ENCODE results near the gene P4HA2. TPM values are rescaled to one million over a fixed set of nuclear protein-coding genes. Genes with fewer than 3 reads are reported as not detected.
"Not testable (repeated sequence)": the region's sequence is repeated elsewhere in the genome, so short reads cannot be mapped to it uniquely, and the experiment has no call there.

Gene P4HA2
- polyA plus RNA-seq, 1 donor = 34.8 TPM

GRCh38 chr5:132177691-132178149, 49.9 kb downstream of the P4HA2 start:
- H3K27ac ChIP-seq (ENCODE audit: low read length) = no peak overlapping the region
- H3K9me3 ChIP-seq (ENCODE audit: control insufficient read depth, low read depth, low read length) = peaks cover 3% of the 10 kb centered on the region
- no peaks in the 10 kb centered on the region for H3K4me1 ChIP-seq (ENCODE audit: control insufficient read depth, insufficient read depth, low read length)
- no peaks in the 10 kb centered on the region for H3K36me3 ChIP-seq (ENCODE audit: control insufficient read depth, insufficient read depth, low read length)
- WGBS (ENCODE audit: insufficient coverage, low lambda C conversion rate) = no CpG with 5 or more reads among the region's 6 CpGs
- no peak for DNase-seq
- no peak overlapping the region for H3K4me3 ChIP-seq (ENCODE audit: low read length)
- no peaks in the 10 kb centered on the region for H3K27me3 ChIP-seq (ENCODE audit: control insufficient read depth, insufficient read depth, low read length)

GRCh38 chr5:132176987-132177386, 50.7 kb downstream of the P4HA2 start:
- Histone ChIP-seq H3K27ac (ENCODE audit: low read length) (no peak overlapping the region), H3K9me3 (ENCODE audit: control insufficient read depth, low read depth, low read length) (peaks cover 3% of the 10 kb centered on the region)
- 88% methylated on average over 2 of the region's 3 CpGs for WGBS (ENCODE audit: insufficient coverage, low lambda C conversion rate)

GRCh38 chr5:132176521-132176945, 51.1 kb downstream of the P4HA2 start:
- no peaks in the 10 kb centered on the region for H3K36me3 ChIP-seq (ENCODE audit: control insufficient read depth, insufficient read depth, low read length)
- H3K4me3 ChIP-seq (ENCODE audit: low read length) = no peak overlapping the region
- H3K27ac ChIP-seq (ENCODE audit: low read length) = no peak overlapping the region
- DNase-seq = no peak
- peaks cover 3% of the 10 kb centered on the region for H3K9me3 ChIP-seq (ENCODE audit: control insufficient read depth, low read depth, low read length)
- WGBS (ENCODE audit: insufficient coverage, low lambda C conversion rate) = no CpG with 5 or more reads among the region's 6 CpGs
- no peaks in the 10 kb centered on the region for H3K4me1 ChIP-seq (ENCODE audit: control insufficient read depth, insufficient read depth, low read length)
- no peaks in the 10 kb centered on the region for H3K27me3 ChIP-seq (ENCODE audit: control insufficient read depth, insufficient read depth, low read length)

More at GRCh38 chr5:132176987-132177386, 50.7 kb downstream of the P4HA2 start:
- DNase-seq = no peak
- Histone ChIP-seq H3K4me1 (ENCODE audit: control insufficient read depth, insufficient read depth, low read length) (no peaks in the 10 kb centered on the region), H3K27me3 (ENCODE audit: control insufficient read depth, insufficient read depth, low read length) (no peaks in the 10 kb centered on the region), H3K4me3 (ENCODE audit: low read length) (no peak overlapping the region), H3K36me3 (ENCODE audit: control insufficient read depth, insufficient read depth, low read length) (no peaks in the 10 kb centered on the region)

- Histone ChIP-seq H3K4me1 (ENCODE audit: control insufficient read depth, insufficient read depth, low read length) (no peaks in the 10 kb centered on the region), H3K27ac (ENCODE audit: low read length) (no peak overlapping the region), H3K4me3 (ENCODE audit: low read length) (no peak overlapping the region), H3K9me3 (ENCODE audit: control insufficient read depth, low read depth, low read length) (no peaks in the 10 kb centered on the region), H3K27me3 (ENCODE audit: control insufficient read depth, insufficient read depth, low read length) (no peaks in the 10 kb centered on the region), H3K36me3 (ENCODE audit: control insufficient read depth, insufficient read depth, low read length) (no peaks in the 10 kb centered on the region)
- no peak for DNase-seq
- 50% methylated on average over 1 of the region's 1 CpG for WGBS (ENCODE audit: insufficient coverage, low lambda C conversion rate)
These were observed 64.7 kb downstream of the P4HA2 start for GRCh38 chr5:132162945-132163344.

- H3K9me3 ChIP-seq (ENCODE audit: control insufficient read depth, low read depth, low read length); H3K4me1 ChIP-seq (ENCODE audit: control insufficient read depth, insufficient read depth, low read length); H3K36me3 ChIP-seq (ENCODE audit: control insufficient read depth, insufficient read depth, low read length); H3K4me3 ChIP-seq (ENCODE audit: low read length); H3K27me3 ChIP-seq (ENCODE audit: control insufficient read depth, insufficient read depth, low read length); H3K27ac ChIP-seq (ENCODE audit: low read length); DNase-seq: not testable (repeated sequence)
- no CpG with 5 or more reads among the region's 5 CpGs for WGBS (ENCODE audit: insufficient coverage, low lambda C conversion rate)
These were observed 65.9 kb downstream of the P4HA2 start for GRCh38 chr5:132161574-132162326.

- Histone ChIP-seq H3K4me3 (ENCODE audit: low read length) (no peak overlapping the region), H3K9me3 (ENCODE audit: control insufficient read depth, low read depth, low read length) (no peaks in the 10 kb centered on the region), H3K4me1 (ENCODE audit: control insufficient read depth, insufficient read depth, low read length) (no peaks in the 10 kb centered on the region), H3K27ac (ENCODE audit: low read length) (no peak overlapping the region), H3K36me3 (ENCODE audit: control insufficient read depth, insufficient read depth, low read length) (no peaks in the 10 kb centered on the region), H3K27me3 (ENCODE audit: control insufficient read depth, insufficient read depth, low read length) (no peaks in the 10 kb centered on the region)
- DNase-seq = no peak
- WGBS (ENCODE audit: insufficient coverage, low lambda C conversion rate) = no CpG with 5 or more reads among the region's 4 CpGs
These were observed 71.2 kb downstream of the P4HA2 start for GRCh38 chr5:132156413-132156812.

GRCh38 chr5:132150565-132150964, 77.1 kb downstream of the P4HA2 start:
- no peaks in the 10 kb centered on the region for H3K9me3 ChIP-seq (ENCODE audit: control insufficient read depth, low read depth, low read length)
- no peaks in the 10 kb centered on the region for H3K36me3 ChIP-seq (ENCODE audit: control insufficient read depth, insufficient read depth, low read length)
- no peaks in the 10 kb centered on the region for H3K4me1 ChIP-seq (ENCODE audit: control insufficient read depth, insufficient read depth, low read length)
- H3K27ac ChIP-seq (ENCODE audit: low read length) = no peak overlapping the region
- H3K27me3 ChIP-seq (ENCODE audit: control insufficient read depth, insufficient read depth, low read length) = no peaks in the 10 kb centered on the region
- no peak for DNase-seq
- WGBS (ENCODE audit: insufficient coverage, low lambda C conversion rate) = 67% methylated on average over 1 of the region's 2 CpGs
- no peak overlapping the region for H3K4me3 ChIP-seq (ENCODE audit: low read length)

- no peak overlapping the region for H3K4me3 ChIP-seq (ENCODE audit: low read length)
- no peaks in the 10 kb centered on the region for H3K36me3 ChIP-seq (ENCODE audit: control insufficient read depth, insufficient read depth, low read length)
- DNase-seq = no peak
- H3K27ac ChIP-seq (ENCODE audit: low read length) = no peak overlapping the region
- H3K9me3 ChIP-seq (ENCODE audit: control insufficient read depth, low read depth, low read length) = peaks cover 13% of the 10 kb centered on the region
- no peaks in the 10 kb centered on the region for H3K27me3 ChIP-seq (ENCODE audit: control insufficient read depth, insufficient read depth, low read length)
- 83% methylated on average over 2 of the region's 3 CpGs for WGBS (ENCODE audit: insufficient coverage, low lambda C conversion rate)
- H3K4me1 ChIP-seq (ENCODE audit: control insufficient read depth, insufficient read depth, low read length) = no peaks in the 10 kb centered on the region
These were observed 80.0 kb downstream of the P4HA2 start for GRCh38 chr5:132147663-132148062.

- WGBS (ENCODE audit: insufficient coverage, low lambda C conversion rate) = no CpG with 5 or more reads among the region's 3 CpGs
- not testable (repeated sequence) for H3K4me3 ChIP-seq (ENCODE audit: low read length); H3K27ac ChIP-seq (ENCODE audit: low read length); H3K36me3 ChIP-seq (ENCODE audit: control insufficient read depth, insufficient read depth, low read length); H3K4me1 ChIP-seq (ENCODE audit: control insufficient read depth, insufficient read depth, low read length); H3K27me3 ChIP-seq (ENCODE audit: control insufficient read depth, insufficient read depth, low read length); DNase-seq
- peaks cover 13% of the 10 kb centered on the region for H3K9me3 ChIP-seq (ENCODE audit: control insufficient read depth, low read depth, low read length)
These were observed 82.3 kb downstream of the P4HA2 start for GRCh38 chr5:132145326-132145725.

- no peak overlapping the region for H3K27ac ChIP-seq (ENCODE audit: low read length)
- no peak for DNase-seq
- no peaks in the 10 kb centered on the region for H3K27me3 ChIP-seq (ENCODE audit: control insufficient read depth, insufficient read depth, low read length)
- no peaks in the 10 kb centered on the region for H3K4me1 ChIP-seq (ENCODE audit: control insufficient read depth, insufficient read depth, low read length)
- H3K9me3 ChIP-seq (ENCODE audit: control insufficient read depth, low read depth, low read length) = peaks cover 13% of the 10 kb centered on the region
- WGBS (ENCODE audit: insufficient coverage, low lambda C conversion rate) = 93% methylated on average over 1 of the region's 1 CpG
- H3K36me3 ChIP-seq (ENCODE audit: control insufficient read depth, insufficient read depth, low read length) = no peaks in the 10 kb centered on the region
- no peak overlapping the region for H3K4me3 ChIP-seq (ENCODE audit: low read length)
These were observed 84.5 kb downstream of the P4HA2 start for GRCh38 chr5:132143148-132143547.

GRCh38 chr5:132142459-132142858, 85.2 kb downstream of the P4HA2 start:
- H3K27me3 ChIP-seq (ENCODE audit: control insufficient read depth, insufficient read depth, low read length) = no peaks in the 10 kb centered on the region
- DNase-seq = no peak
- H3K4me3 ChIP-seq (ENCODE audit: low read length) = no peak overlapping the region
- no peaks in the 10 kb centered on the region for H3K4me1 ChIP-seq (ENCODE audit: control insufficient read depth, insufficient read depth, low read length)
- no peak overlapping the region for H3K27ac ChIP-seq (ENCODE audit: low read length)
- H3K36me3 ChIP-seq (ENCODE audit: control insufficient read depth, insufficient read depth, low read length) = no peaks in the 10 kb centered on the region
- H3K9me3 ChIP-seq (ENCODE audit: control insufficient read depth, low read depth, low read length) = peaks cover 13% of the 10 kb centered on the region

Data from large intestine (tissue), 3 donors.